HEK293 (cell line): Measurements from ENCODE around the gene FMN1.

Experiments used
- CTCF ChIA-PET: fragments of 350-600 bp; formaldehyde crosslinking; extraction: SDS; loops from one replicate; lab custom pipeline; 2021; ENCODE audit warnings: antibody characterized with exemption; lab: Yijun Ruan, JAX
- POLR2A ChIA-PET: fragments of 300-600 bp; formaldehyde crosslinking; extraction: SDS; loops from one replicate; lab custom pipeline; 2020; ENCODE audit warnings: antibody characterized with exemption, inconsistent platforms; lab: Yijun Ruan, JAX
- H3K27ac ChIP-seq: fragments of 200-500 bp; sonication (Bioruptor generic); 2 replicates; pipeline ENCODE4 v1.5.1; 2014; ENCODE audit warnings: low read depth, low read length, control low read depth, inconsistent platforms; ENCODE audit errors: extremely low read depth
- H3K36me3 ChIP-seq, 2 experiments: fragments of 200-500 bp in 1 of 2; sonication (Bioruptor generic) in 1 of 2; 1 replicate in 1 of 2; 2 replicates in 1 of 2; pipeline ENCODE4 v1.5.1; 2014 to 2017; ENCODE audit warnings: inconsistent platforms in 2 of 2, low read length in 2 of 2; ENCODE audit not compliant: control insufficient read depth in 2 of 2, insufficient read depth in 1 of 2
- H3K4me1 ChIP-seq: fragments of 200-500 bp; sonication (Bioruptor generic); 2 replicates; pipeline ENCODE4 v1.5.1; 2014; ENCODE audit warnings: mild to moderate bottlenecking, low read length, inconsistent platforms; ENCODE audit not compliant: control insufficient read depth, insufficient read depth
- H3K4me3 ChIP-seq: 2 replicates; pipeline ENCODE4 v1.5.1; 2011; ENCODE audit warnings: low read depth, mild to moderate bottlenecking, control low read depth, low read length, moderate library complexity
- H3K9me3 ChIP-seq: fragments of 200-500 bp; sonication (Bioruptor generic); 2 replicates; pipeline ENCODE4 v1.5.1; 2014; ENCODE audit warnings: low read depth, low read length, inconsistent platforms; ENCODE audit not compliant: control insufficient read depth, insufficient read depth
- IKZF3 ChIP-seq: fragments of 450-650 bp; IDR thresholded peaks from 2 replicates; pipeline ENCODE4 v1.5.0; 2018; ENCODE audit warnings: missing biosample characterization, mild to moderate bottlenecking, missing genetic modification characterization, moderate library complexity
- KLF10 ChIP-seq: fragments of 450-650 bp; IDR thresholded peaks from 2 replicates; pipeline ENCODE4 v1.5.1; 2018; ENCODE audit warnings: missing biosample characterization, mild to moderate bottlenecking, missing genetic modification characterization
- PATZ1 ChIP-seq: fragments of 450-650 bp; formaldehyde crosslinking; IDR thresholded peaks from 2 replicates; pipeline ENCODE4 v1.5.1; 2016; ENCODE audit warnings: missing biosample characterization, missing genetic modification characterization
- TRIM28 ChIP-seq: IDR thresholded peaks from 2 replicates; pipeline ENCODE4 v1.6.1; 2011; ENCODE audit warnings: low read length, control low read depth, borderline replicate concordance
- TSHZ1 ChIP-seq: fragments of 450-650 bp; formaldehyde crosslinking; IDR thresholded peaks from 2 replicates; pipeline ENCODE4 v1.5.1; 2016; ENCODE audit warnings: missing biosample characterization, missing genetic modification characterization, borderline replicate concordance
- ZIC2 ChIP-seq: fragments of 450-650 bp; formaldehyde crosslinking; IDR thresholded peaks from 2 replicates; pipeline ENCODE4 v1.5.1; 2016; ENCODE audit warnings: missing biosample characterization, missing genetic modification characterization
- ZNF157 ChIP-seq: fragments of 450-650 bp; formaldehyde crosslinking; IDR thresholded peaks from 2 replicates; pipeline ENCODE4 v1.5.1; 2016; ENCODE audit warnings: missing biosample characterization, missing genetic modification characterization
- ZNF174 ChIP-seq: fragments of 450-650 bp; formaldehyde crosslinking; IDR thresholded peaks from 2 replicates; pipeline ENCODE4 v1.5.0; 2017; ENCODE audit warnings: missing biosample characterization, mild to moderate bottlenecking, missing genetic modification characterization
- ZNF211 ChIP-seq: fragments of 450-650 bp; formaldehyde crosslinking; IDR thresholded peaks from 2 replicates; pipeline ENCODE4 v1.5.1; 2016; ENCODE audit warnings: low read depth, missing biosample characterization, missing genetic modification characterization
- ZNF266 ChIP-seq: fragments of 450-650 bp; formaldehyde crosslinking; IDR thresholded peaks from 2 replicates; pipeline ENCODE4 v1.5.1; 2016; ENCODE audit warnings: missing biosample characterization, missing genetic modification characterization, low read depth
- ZNF274 ChIP-seq, 2 experiments: fragments of 200-500 bp in 1 of 2; fragments of 450-650 bp in 1 of 2; sonication (Bioruptor generic) in 1 of 2; formaldehyde crosslinking in 1 of 2; IDR thresholded peaks; 2 replicates each; pipeline versions ENCODE4 v1.5.1 to v1.6.1; 2014 to 2016; ENCODE audit warnings: borderline replicate concordance in 1 of 2, inconsistent platforms in 1 of 2, low read length in 1 of 2, missing biosample characterization in 1 of 2, missing genetic modification characterization in 1 of 2
- ZNF426 ChIP-seq: fragments of 450-650 bp; formaldehyde crosslinking; IDR thresholded peaks from 2 replicates; pipeline ENCODE4 v1.5.1; 2017; ENCODE audit warnings: missing biosample characterization, missing genetic modification characterization, mild to moderate bottlenecking, inconsistent platforms, moderate library complexity
- ZNF830 ChIP-seq: fragments of 450-650 bp; IDR thresholded peaks from 2 replicates; pipeline ENCODE4 v1.5.0; 2018; ENCODE audit warnings: missing biosample characterization, missing genetic modification characterization, low read depth, mild to moderate bottlenecking, moderate library complexity
- TF ChIP-seq, protein P1 (sequence below): fragments of 450-650 bp; formaldehyde crosslinking; IDR thresholded peaks from 2 replicates; pipeline ENCODE4 v1.5.1; 2016; ENCODE audit warnings: missing biosample characterization, missing genetic modification characterization
- TF ChIP-seq, protein P2 (sequence below): fragments of 450-650 bp; formaldehyde crosslinking; conservative IDR thresholded peaks from 2 replicates; pipeline ENCODE4 v1.5.1; 2016; ENCODE audit warnings: low read depth, missing biosample characterization, missing genetic modification characterization

The FMN1 gene

DNA sequence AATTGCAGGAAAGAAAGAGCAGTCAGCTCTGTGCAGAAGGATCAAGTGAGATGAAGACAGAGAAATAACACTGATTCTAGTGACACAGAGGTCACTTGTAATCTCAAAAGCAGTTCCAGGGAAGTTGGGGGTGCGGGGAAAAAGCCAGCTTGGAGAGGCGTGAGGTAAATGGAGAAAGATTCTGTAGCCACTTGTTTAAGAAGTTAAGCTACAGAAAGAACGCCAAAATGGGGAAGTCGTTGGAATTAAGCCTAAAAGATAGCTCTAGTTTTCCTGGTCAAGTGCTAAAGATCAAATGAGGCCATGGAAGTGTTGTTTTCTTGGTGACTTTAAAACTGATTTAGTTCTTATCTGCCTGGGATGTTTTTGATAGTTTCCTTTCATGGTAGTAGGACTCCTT is 324.7 kb downstream of the FMN1 start:
- ChIA-PET CTCF (interaction anchor here (0.6 to 1.2 kb wide), 2 partner anchors 14 to 62 kb away, joined by 4 read pairs; no protein-coding TSS in a partner anchor), POLR2A (no interaction called here)
- H3K4me1 ChIP-seq: 0 out of 2 replicates have a peak, but pooled peaks cover 5% of the 10 kb centered on the region
- no peak for TF ChIP-seq ZIC2
- TF ChIP-seq ZNF266: no peak
- TF ChIP-seq ZNF157 (tag by site-specific recombination): no peak
- TF ChIP-seq TSHZ1: no peak
- no peak for TF ChIP-seq ZNF174 (tag by site-specific recombination)
- TF ChIP-seq ZNF426 (tag by site-specific recombination): no peak
- no peak for TF ChIP-seq IKZF3 (tag by site-specific recombination)
- TF ChIP-seq, protein P1, sequence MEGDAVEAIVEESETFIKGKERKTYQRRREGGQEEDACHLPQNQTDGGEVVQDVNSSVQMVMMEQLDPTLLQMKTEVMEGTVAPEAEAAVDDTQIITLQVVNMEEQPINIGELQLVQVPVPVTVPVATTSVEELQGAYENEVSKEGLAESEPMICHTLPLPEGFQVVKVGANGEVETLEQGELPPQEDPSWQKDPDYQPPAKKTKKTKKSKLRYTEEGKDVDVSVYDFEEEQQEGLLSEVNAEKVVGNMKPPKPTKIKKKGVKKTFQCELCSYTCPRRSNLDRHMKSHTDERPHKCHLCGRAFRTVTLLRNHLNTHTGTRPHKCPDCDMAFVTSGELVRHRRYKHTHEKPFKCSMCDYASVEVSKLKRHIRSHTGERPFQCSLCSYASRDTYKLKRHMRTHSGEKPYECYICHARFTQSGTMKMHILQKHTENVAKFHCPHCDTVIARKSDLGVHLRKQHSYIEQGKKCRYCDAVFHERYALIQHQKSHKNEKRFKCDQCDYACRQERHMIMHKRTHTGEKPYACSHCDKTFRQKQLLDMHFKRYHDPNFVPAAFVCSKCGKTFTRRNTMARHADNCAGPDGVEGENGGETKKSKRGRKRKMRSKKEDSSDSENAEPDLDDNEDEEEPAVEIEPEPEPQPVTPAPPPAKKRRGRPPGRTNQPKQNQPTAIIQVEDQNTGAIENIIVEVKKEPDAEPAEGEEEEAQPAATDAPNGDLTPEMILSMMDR: no peak
- no peak for TF ChIP-seq KLF10
- TF ChIP-seq, protein P2, sequence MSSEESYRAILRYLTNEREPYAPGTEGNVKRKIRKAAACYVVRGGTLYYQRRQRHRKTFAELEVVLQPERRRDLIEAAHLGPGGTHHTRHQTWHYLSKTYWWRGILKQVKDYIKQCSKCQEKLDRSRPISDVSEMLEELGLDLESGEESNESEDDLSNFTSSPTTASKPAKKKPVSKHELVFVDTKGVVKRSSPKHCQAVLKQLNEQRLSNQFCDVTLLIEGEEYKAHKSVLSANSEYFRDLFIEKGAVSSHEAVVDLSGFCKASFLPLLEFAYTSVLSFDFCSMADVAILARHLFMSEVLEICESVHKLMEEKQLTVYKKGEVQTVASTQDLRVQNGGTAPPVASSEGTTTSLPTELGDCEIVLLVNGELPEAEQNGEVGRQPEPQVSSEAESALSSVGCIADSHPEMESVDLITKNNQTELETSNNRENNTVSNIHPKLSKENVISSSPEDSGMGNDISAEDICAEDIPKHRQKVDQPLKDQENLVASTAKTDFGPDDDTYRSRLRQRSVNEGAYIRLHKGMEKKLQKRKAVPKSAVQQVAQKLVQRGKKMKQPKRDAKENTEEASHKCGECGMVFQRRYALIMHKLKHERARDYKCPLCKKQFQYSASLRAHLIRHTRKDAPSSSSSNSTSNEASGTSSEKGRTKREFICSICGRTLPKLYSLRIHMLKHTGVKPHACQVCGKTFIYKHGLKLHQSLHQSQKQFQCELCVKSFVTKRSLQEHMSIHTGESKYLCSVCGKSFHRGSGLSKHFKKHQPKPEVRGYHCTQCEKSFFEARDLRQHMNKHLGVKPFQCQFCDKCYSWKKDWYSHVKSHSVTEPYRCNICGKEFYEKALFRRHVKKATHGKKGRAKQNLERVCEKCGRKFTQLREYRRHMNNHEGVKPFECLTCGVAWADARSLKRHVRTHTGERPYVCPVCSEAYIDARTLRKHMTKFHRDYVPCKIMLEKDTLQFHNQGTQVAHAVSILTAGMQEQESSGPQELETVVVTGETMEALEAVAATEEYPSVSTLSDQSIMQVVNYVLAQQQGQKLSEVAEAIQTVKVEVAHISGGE (tag by site-specific recombination): no peak
- TF ChIP-seq ZNF830 (tag by site-specific recombination): no peak
- no peak for TF ChIP-seq ZNF274 (IDR thresholded peaks at IDR 0.05; ENCODE audit: low read length)
- no peak for TF ChIP-seq ZNF274 (tag by site-specific recombination; IDR thresholded peaks at IDR 0.05; ENCODE audit: borderline replicate concordance)
- TF ChIP-seq PATZ1 (tag by site-specific recombination): no peak
- no peak for TF ChIP-seq ZNF211 (tag by site-specific recombination)
- no peak for TF ChIP-seq TRIM28
- no peaks in the 10 kb centered on the region for H3K9me3 ChIP-seq
- H3K36me3 ChIP-seq: no peaks in the 10 kb centered on the region
- H3K27ac ChIP-seq: no peak overlapping the region
- no peak overlapping the region for H3K4me3 ChIP-seq
